Right cardiac atrium (tissue), 5 donors: ENCODE measurements around the gene SLX9. TPM values are rescaled to one million over a fixed set of nuclear protein-coding genes. Genes with fewer than 3 reads are reported as not detected.

Source experiments
- ATAC-seq, 2 donors: fragments of 200-7000 bp; cut with Tn5 transposase; one replicate each; pipeline versions ENCODE4 v1.8.0 to v1.9.1; 2020; ENCODE audit warnings: moderate library complexity in 2 of 2, mild to moderate bottlenecking in 1 of 2
- DNase-seq, 3 donors: peaks; one replicate each; pipeline ENCODE4 v3.0.0-alpha.2; 2020
- H3K27ac ChIP-seq: one replicate; pipeline ENCODE4 v1.5.1; 2013; ENCODE audit warnings: mild to moderate bottlenecking, low read length, control low read depth, moderate library complexity
- H3K27me3 ChIP-seq: one replicate; pipeline ENCODE4 v1.6.1; 2013; ENCODE audit not compliant: control insufficient read depth, insufficient read depth
- H3K4me1 ChIP-seq: one replicate; pipeline ENCODE4 v1.6.1; 2013; ENCODE audit warnings: low read length; ENCODE audit not compliant: control insufficient read depth, insufficient read depth
- H3K4me3 ChIP-seq: one replicate; pipeline ENCODE4 v1.5.1; 2013; ENCODE audit warnings: low read length, control low read depth
- H3K9me3 ChIP-seq: one replicate; pipeline ENCODE4 v1.6.1; 2013; ENCODE audit warnings: low read length; ENCODE audit not compliant: control insufficient read depth
- WGBS: extraction: QIAGEN DNeasy Blood & Tissue Kit; methylation state at CpG from one replicate; pipeline ENCODE4 v1.1.7; 2013; 5-methylcytosine and 5-hydroxymethylcytosine counted together
- intact Hi-C, 4 donors: fragments of 100-400 bp; cut with DNase I; formaldehyde crosslinking; loops; one replicate each; pipeline versions ENCODE4 v1.11.0 to v1.14.0; 2022 to 2023
- polyA plus RNA-seq: library from polyadenylated mRNA; stranded (reverse); fragments of 200-250 nt; gene quantifications from one replicate; pipeline ENCODE4 v1.2.3, GENCODE V29; 2013
- total RNA-seq, 4 donors: library from RNA; stranded (reverse); fragmentation: NEBNext Ultra II Directional; extraction: Animal tissue kit (Norgen Biotek cat#: 25700); gene quantifications; one replicate each; pipeline ENCODE4 v1.2.1, GENCODE V29; 2021
- donor health status: healthy with polysubstance abuse.
- donor health status: DM: no; HTN: yes; CAD: no.
- donor health status: DM: no; HTN: no; CAD: no.
- donor health status: DM: no; HTN: yes; CAD: no; lungs with severe emphysema.
- donor health status: DM: yes; HTN: yes; CAD: no.

The SLX9 gene
- total and polyA plus RNA-seq, 5 donors, result 19.2 to 26.5 (median 25.1) TPM

DNA sequence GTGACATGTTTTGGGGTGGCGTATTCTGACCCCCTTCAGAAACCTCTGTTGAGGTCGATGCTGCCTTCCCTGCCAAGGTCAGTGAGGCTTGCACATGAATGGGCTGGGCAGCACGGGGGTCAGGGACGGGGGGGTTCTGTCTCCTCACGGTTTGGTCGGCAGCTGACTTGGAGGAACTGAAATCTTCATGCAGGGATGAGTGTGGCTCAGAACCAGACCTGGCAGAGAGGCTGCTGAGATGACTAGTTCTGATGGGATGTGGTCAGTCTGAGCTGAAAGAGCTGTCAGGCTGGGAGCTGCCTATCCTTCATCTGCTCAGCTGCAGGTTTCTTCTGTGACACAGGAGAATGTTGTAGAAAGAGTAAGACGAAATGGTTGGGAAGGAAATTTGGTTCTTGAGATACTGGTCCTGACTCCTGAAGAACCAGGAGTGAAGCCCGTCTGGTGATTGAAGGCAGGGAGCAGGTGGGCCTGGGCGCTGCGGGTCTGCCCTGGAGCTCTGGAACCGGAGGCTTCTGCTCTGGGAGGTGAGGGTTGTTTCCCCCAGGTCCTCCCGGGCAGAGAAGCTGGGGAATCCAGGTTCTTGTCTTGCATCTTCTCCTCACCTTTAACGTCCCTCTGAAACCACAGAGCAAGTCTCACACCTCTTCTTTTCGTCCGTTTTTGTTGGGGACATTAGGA is 3.3 kb downstream of the SLX9 start:
- Histone ChIP-seq H3K4me1 (no peaks in the 10 kb centered on the region), H3K27me3 (no peaks in the 10 kb centered on the region), H3K9me3 (no peaks in the 10 kb centered on the region), H3K27ac (no peak overlapping the region), H3K4me3 (no peak overlapping the region)
- DNase-seq (no peak), ATAC-seq (no peak)
- 87% methylated on average over 15 of the region's 15 CpGs for WGBS
- intact Hi-C loops, result no loop called here

DNA sequence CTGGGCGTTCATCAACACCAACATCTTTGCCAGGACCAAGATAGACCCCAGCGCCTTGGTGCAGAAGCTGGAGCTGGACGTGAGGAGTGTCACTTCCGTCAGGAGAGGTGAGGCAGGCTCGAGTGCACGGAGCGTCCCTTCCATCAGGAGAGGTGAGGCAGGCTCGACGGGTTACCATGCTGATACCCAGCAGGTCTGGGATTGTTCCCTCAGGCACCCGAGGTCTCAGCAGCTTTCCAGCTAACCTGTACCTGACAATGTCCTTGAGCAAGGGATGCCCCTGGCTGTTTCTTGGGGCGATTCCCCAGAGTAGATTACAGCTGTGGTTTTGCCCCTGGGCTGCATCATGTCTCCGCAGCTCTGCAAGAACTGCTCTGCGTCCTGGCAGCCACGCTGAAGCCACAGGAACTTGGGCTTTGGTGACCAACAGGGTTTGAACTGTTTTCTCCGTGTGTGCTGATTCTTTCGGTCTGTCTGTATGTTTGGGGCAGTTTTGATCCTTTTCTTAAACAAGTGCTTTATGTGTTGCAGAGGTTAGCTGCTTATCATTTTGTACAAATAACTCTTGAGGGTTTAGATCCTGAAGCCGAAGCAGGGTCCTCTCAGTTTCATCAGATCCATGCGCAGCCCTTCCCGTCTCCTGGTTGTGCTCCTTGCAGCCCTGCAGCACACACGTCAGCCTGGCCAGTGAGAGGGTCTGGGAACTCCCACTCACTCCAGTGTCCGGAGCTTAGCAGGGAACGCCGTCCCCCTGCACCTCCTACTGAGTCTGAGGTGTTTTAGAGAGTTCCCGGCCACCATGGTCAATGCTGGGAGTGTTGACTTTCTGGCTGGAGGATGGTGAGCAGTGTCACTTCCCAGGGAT is 4.1 kb downstream of the SLX9 start:
- ATAC-seq (no peak), DNase-seq (peak in 1 of 3 donors; percentile 47)
- no peak overlapping the region for H3K4me3 ChIP-seq
- no peaks in the 10 kb centered on the region for H3K27me3 ChIP-seq
- no peaks in the 10 kb centered on the region for H3K4me1 ChIP-seq
- H3K27ac ChIP-seq, result no peak overlapping the region
- 87% methylated on average over 24 of the region's 24 CpGs for WGBS
- intact Hi-C loops, result no loop called here
- H3K9me3 ChIP-seq, result no peaks in the 10 kb centered on the region

DNA sequence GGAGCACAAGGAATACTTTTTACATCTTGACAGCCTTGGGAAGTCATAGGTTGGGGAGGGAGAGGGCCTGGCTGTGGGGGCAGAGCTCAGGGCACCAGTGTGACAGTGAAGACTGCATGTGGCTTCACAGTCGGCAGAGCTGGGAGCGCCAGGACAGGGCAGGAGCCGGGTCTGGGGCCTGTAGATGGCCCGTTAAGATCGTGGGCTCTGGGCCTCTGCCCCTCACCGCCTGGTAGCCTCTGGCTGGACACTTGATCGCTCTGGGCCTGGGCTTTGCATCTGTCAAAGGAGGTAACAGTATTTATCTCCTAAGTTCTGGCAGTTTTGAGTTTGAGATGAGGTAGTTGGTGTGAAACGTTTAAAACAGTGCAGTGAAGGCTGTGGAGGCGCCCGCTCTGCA is 4.8 kb downstream of the SLX9 start:
- no peaks in the 10 kb centered on the region for H3K27me3 ChIP-seq
- no peaks in the 10 kb centered on the region for H3K4me1 ChIP-seq
- 93% methylated on average over 10 of the region's 10 CpGs for WGBS
- intact Hi-C loops, result no loop called here
- no peak overlapping the region for H3K27ac ChIP-seq
- DNase-seq (peak in 1 of 3 donors; percentile 49), ATAC-seq (no peak)
- no peak overlapping the region for H3K4me3 ChIP-seq
- H3K9me3 ChIP-seq, result no peaks in the 10 kb centered on the region

DNA sequence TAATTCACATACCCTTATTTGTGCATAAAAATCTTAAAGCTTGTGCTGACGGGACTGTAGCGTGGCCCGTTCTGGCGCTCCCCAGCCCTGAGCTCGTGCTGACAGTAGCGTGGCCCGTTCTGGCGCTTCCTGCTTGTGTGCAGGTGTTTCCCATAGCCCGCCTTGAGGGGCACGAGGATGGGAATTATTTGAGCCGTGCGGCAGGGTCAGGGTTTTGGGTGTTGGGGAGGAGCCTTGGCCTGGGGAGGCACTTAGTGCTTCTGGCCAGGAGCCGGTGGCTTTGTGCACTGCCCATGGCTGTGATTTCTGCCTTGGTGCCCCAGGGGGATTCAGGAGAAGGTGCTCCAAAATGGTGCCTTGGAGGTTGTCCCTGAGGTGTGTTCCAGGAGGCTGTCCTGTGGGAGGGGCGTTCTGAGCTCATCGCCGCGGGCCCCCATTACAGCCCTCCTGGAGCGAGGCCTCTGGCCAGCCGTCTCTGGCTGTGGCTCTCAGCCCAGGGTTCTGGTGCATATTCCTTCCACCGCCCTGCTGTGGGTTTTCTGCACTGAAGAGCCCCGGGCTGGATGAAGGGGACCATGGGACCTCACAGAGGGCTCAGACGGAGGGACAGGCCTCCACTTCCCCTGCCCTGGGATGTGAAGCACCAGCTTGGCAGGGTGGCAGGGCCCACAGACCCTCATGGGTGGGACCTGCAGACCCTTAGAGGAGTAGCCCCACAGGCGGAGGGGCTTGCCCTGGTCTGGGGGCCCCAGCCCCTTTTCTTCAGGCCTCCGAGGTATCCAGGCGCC is 6.6 kb downstream of the SLX9 start:
- intact Hi-C loops, result loop anchor here in 2 of 4 donors (5.0 kb wide), 3 partner anchors 181 to 196 kb away; no protein-coding TSS in a partner anchor
- 79% methylated on average over 25 of the region's 25 CpGs for WGBS
- H3K27ac ChIP-seq, result peak overlapping the region; percentile 6

DNA sequence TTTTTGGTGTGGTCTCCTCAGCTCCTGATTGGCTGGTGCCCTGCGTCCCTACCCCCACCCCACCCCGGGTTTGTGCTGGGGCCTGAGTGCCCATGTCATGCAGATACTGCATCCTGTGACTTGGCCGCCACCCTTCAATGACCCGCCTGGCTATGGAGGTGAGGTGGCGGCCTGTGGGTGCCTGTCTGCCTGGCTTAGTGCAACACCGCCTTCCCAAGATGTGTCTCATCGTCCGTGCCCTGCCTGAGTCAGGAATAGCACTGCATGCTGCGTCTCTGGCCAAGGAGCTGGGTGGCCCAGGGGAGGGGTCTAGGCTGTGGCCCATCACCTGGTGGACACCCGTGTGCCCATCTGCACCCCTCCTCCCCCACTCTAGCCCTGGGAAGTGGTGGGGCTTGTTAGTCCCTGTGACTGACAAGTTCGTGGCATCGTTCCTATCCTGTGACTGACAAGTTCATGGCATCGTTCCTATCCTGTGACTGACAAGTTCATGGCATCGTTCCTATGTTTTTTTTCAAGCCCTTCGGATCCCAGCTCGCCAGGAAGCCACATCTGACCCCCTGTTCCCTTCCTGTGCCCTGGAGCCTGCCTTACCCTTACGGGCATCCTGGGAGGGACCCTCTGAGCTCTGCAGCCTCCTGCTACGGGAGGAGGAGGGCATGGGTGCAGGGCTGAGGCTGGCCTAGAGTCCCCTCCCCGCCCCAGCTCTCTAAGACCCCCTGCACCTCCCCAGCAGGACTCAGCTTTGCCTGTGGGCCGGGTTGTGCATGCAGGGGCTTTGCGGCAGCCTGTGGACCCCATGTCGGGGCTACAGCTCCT is 7.5 kb downstream of the SLX9 start:
- H3K27me3 ChIP-seq, result no peaks in the 10 kb centered on the region
- no peaks in the 10 kb centered on the region for H3K9me3 ChIP-seq
- intact Hi-C loops, result loop anchor here in 2 of 4 donors (5.0 kb wide), 3 partner anchors 180 to 195 kb away; no protein-coding TSS in a partner anchor
- H3K4me3 ChIP-seq, result no peak overlapping the region
- WGBS, result 66% methylated on average over 22 of the region's 22 CpGs
- ATAC-seq (peak; percentile 4 to 9), DNase-seq (peak in 2 of 3 donors; percentile 66 to 73)
- no peaks in the 10 kb centered on the region for H3K4me1 ChIP-seq
- H3K27ac ChIP-seq, result peak overlapping the region; percentile 6

More for the DNA sequence above, 6.6 kb downstream of the SLX9 start:
- H3K27me3 ChIP-seq, result no peaks in the 10 kb centered on the region
- no peak overlapping the region for H3K4me3 ChIP-seq
- ATAC-seq, result no peak
- H3K9me3 ChIP-seq, result no peaks in the 10 kb centered on the region
- peak in 2 of 3 donors; percentile 34 to 54 for DNase-seq
- H3K4me1 ChIP-seq, result no peaks in the 10 kb centered on the region

DNA sequence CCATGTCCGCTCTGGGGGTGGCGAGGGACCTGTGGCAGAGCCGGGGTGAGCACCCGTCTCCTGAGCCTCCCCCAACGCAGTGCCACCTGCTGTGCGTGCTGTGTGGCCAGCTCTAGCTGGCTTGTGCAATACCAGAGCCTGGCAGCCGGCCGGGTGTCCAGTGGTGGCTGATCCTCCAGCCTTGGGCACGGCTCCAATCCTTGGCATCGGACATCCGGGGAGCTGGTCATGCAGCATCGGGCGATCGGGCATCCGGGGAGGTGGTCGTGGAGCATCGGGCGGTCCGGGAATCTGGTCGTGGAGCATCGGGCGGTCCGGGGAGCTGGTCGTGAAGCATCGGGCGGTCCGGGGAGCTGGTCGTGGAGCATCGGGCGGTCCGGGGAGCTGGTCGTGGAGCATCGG is 8.1 kb downstream of the SLX9 start:
- H3K27ac ChIP-seq, result no peak overlapping the region
- 88% methylated on average over 33 of the region's 33 CpGs for WGBS
- intact Hi-C loops, result loop anchor here (2.0 to 5.0 kb wide), 5 partner anchors 179 to 194 kb away; no protein-coding TSS in a partner anchor
- H3K9me3 ChIP-seq, result no peaks in the 10 kb centered on the region
- ATAC-seq (peak in 1 of 2 donors; percentile 4), DNase-seq (peak; percentile 69 to 89 (median 83))
- H3K27me3 ChIP-seq, result no peaks in the 10 kb centered on the region
- no peak overlapping the region for H3K4me3 ChIP-seq
- H3K4me1 ChIP-seq, result no peaks in the 10 kb centered on the region

DNA sequence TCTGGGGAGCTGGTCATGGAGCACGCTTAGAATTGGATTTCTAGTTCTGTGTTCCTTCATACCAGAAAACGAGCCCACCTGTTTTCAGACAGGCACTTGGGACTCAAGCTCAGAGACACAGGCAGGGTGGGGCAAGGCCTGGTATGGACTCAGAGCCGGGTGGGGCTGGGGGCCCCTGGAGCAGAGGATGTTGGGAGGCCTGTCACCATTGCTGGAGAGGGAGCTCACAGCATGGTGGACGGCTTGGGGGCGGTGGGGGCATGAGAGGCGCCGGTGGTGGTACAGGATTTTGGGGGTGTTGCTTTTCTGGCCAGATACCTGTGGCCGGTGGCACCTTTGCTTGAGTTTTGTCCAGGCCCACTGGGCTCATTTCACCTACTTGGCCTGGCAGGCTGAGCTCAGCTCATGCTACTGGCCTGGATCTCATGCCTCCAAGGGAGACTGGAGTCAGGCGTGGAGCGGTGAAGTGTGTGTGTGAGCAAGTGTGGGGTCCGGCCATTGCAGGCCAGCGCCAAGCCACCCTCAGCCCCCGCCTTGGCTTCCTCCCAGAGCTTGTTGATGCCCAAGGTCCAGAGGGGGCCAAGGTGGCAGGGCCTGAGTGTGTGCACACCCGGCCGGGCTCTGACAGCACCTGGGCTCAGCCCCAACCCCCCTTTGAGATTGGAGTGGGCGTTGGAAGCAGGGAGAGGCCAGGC is 8.7 kb downstream of the SLX9 start:
- no peaks in the 10 kb centered on the region for H3K4me1 ChIP-seq
- peak in 2 of 3 donors; percentile 57 to 69 for DNase-seq
- no peaks in the 10 kb centered on the region for H3K27me3 ChIP-seq
- H3K4me3 ChIP-seq, result no peak overlapping the region
- intact Hi-C loops, result loop anchor here (2.0 to 5.0 kb wide), 5 partner anchors 179 to 194 kb away; no protein-coding TSS in a partner anchor
- no peak overlapping the region for H3K27ac ChIP-seq
- no peaks in the 10 kb centered on the region for H3K9me3 ChIP-seq
- 82% methylated on average over 16 of the region's 16 CpGs for WGBS
- ATAC-seq, result no peak

DNA sequence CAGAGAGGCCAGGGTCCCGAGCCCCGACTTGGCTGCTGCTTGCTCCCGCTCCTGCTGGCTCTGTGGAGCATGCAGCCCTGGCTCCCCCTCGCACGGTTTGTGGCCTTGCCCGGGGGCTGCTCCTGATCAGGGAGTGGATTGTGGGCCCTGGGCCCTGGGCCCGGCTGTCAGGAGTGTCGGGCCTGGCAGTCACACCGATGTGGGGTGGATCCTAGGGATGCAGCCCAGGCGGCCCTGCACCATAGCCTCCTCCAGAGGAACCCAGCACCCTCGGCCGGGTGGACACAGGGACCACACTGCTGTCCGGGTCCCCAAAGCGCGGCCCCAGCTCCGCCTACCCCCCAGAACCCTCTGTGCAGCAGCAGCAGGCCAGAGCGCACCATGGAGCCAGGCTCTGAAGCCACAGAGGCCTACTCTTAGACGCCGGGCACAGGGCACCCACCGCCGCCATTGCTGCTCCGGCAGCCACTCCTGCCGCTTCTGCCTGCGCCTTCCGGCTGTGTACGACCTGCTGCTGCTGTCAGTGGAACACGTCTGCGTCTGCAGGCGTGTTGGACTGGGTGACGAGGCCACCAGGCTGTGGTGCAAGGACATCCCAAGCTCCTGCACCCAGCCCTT is 9.4 kb downstream of the SLX9 start:
- no peak overlapping the region for H3K4me3 ChIP-seq
- peak overlapping the region; percentile 8 for H3K27ac ChIP-seq
- H3K4me1 ChIP-seq, result no peaks in the 10 kb centered on the region
- no peaks in the 10 kb centered on the region for H3K9me3 ChIP-seq
- 70% methylated on average over 30 of the region's 30 CpGs for WGBS
- ATAC-seq (peak in 1 of 2 donors; percentile 1), DNase-seq (peak in 2 of 3 donors; percentile 57 to 65)
- H3K27me3 ChIP-seq, result no peaks in the 10 kb centered on the region
- intact Hi-C loops, result loop anchor here (2.0 to 5.0 kb wide), 5 partner anchors 178 to 193 kb away; no protein-coding TSS in a partner anchor

DNA sequence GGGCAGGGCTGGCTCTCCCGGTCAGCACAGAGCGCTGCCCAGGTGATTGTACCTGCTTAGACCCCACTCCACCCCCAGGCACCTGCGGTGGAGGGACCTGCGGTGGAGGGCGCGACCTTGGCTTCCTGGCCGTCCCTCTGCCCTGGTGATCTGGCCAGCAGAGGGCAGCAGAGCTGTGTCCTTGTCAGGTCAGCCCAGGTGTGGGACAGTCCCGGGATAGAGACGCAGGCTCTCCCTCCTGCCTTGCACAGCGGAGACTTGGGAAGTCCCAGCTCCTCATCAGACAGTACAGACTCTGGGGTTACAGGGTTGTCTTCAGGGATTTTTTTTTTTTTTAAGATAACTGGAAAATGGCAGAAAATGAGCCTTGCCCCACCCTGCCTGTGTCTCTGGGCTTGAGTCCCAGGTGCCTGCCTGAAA is 10.0 kb downstream of the SLX9 start:
- 6% methylated on average over 10 of the region's 10 CpGs for WGBS
- DNase-seq, result peak; percentile 89 to 97 (median 95)
- Histone ChIP-seq H3K27me3 (no peaks in the 10 kb centered on the region), H3K9me3 (no peaks in the 10 kb centered on the region), H3K27ac (no peak overlapping the region), H3K4me3 (no peak overlapping the region), H3K4me1 (no peaks in the 10 kb centered on the region)
- intact Hi-C loops, result loop anchor here (2.0 to 10.0 kb wide), 6 partner anchors 65 to 193 kb away; no protein-coding TSS in a partner anchor
- ATAC-seq, result peak; percentile 64 to 74
